Adrenal gland (tissue), 12 donors: ENCODE results near the gene GLDN. TPM values are rescaled to one million over a fixed set of nuclear protein-coding genes. Genes with fewer than 3 reads are reported as not detected.

Source experiments
- DNase-seq, 7 donors: peaks; one replicate each; pipeline ENCODE4 v3.0.0-alpha.2; 2019 to 2020
- H3K27ac ChIP-seq, 5 donors: fragments of 200-600 bp; sonication (generic) in 4 of 5; 1 replicate in 3 of 5; 2 replicates in 2 of 5; pipeline versions ENCODE4 v1.5.1 to v1.8.0; 2016 to 2020; ENCODE audit warnings: mild to moderate bottlenecking in 1 of 5
- H3K27me3 ChIP-seq: fragments of 200-600 bp; 2 replicates; pipeline ENCODE4 v1.8.0; 2021
- H3K36me3 ChIP-seq, 2 donors: fragments of 200-600 bp; replicated peaks in 1 of 2; 1 replicate in 1 of 2; 2 replicates in 1 of 2; pipeline versions ENCODE4 v1.5.1 to v1.8.0; 2018 to 2022
- H3K4me1 ChIP-seq, 2 donors: fragments of 200-600 bp; replicated peaks in 1 of 2; 1 replicate in 1 of 2; 2 replicates in 1 of 2; pipeline versions ENCODE4 v1.5.1 to v1.8.0; 2018 to 2021
- H3K4me3 ChIP-seq, 4 donors: fragments of 200-600 bp; sonication (generic) in 3 of 4; one replicate each; pipeline ENCODE4 v1.5.1; 2016 to 2018
- H3K9me3 ChIP-seq, 3 donors: fragments of 200-600 bp; sonication (generic) in 1 of 3; replicated peaks in 1 of 3; 1 replicate in 2 of 3; 2 replicates in 1 of 3; pipeline versions ENCODE4 v1.5.1 to v1.8.0; 2016 to 2021
- POLR2A ChIP-seq, 2 donors: fragments of 450-650 bp; IDR thresholded peaks; one replicate each; pipeline ENCODE4 v1.6.1; 2017; ENCODE audit warnings: antibody characterized with exemption in 2 of 2, mild to moderate bottlenecking in 2 of 2, moderate library complexity in 1 of 2
- WGBS, 4 donors: extraction: QIAGEN DNeasy Blood & Tissue Kit in 2 of 4; methylation state at CpG; one replicate each; pipeline versions ENCODE4 v1.1.5 to v1.1.7; 2013 to 2017; 5-methylcytosine and 5-hydroxymethylcytosine counted together
- intact Hi-C, 2 donors: fragments of 100-400 bp; cut with DNase I; formaldehyde crosslinking; loops; one replicate each; pipeline versions ENCODE4 v1.14.1 to v1.15.0; 2022 to 2023
- polyA plus RNA-seq, 3 donors: library from polyadenylated mRNA; stranded (reverse); fragments of 200-250 nt in 2 of 3; fragments of 350-450 nt in 1 of 3; fragmentation: Illumina TruSeq in 1 of 3; extraction: RNeasy Lipid Tissue Mini Kit (QIAGEN cat#74804) in 1 of 3; gene quantifications; one replicate each; pipeline ENCODE4 v1.2.3, GENCODE V29; 2013 to 2014
- total RNA-seq, 9 donors: library from RNA; depleted of rRNA in 4 of 9; stranded (reverse); fragments of >200 nt in 4 of 9; fragments of 120-200 nt in 1 of 9; fragmentation: NEBNext Ultra II Directional in 1 of 9; extraction: Animal tissue kit (Norgen Biotek cat#: 25700) in 1 of 9; gene quantifications; one replicate each; pipeline versions ENCODE4 v1.1.0 to v1.2.4, GENCODE V29; 2013 to 2023
- TF ChIP-seq, protein P1 (sequence below), 6 experiments: fragments of 450-650 bp in 4 of 6; fragments of 200-600 bp in 2 of 6; sonication (generic) in 1 of 6; IDR thresholded peaks; 1 replicate in 5 of 6; 2 replicates in 1 of 6; pipeline versions ENCODE4 v1.5.1 to v1.8.0; 2016 to 2021; ENCODE audit warnings: antibody characterized with exemption in 6 of 6, mild to moderate bottlenecking in 2 of 6, moderate library complexity in 1 of 6
- donor health status: healthy with polysubstance abuse.
- donor health status: Bipolar disorder and iron deficiency.
- donor health status: DM: yes; HTN: yes; CAD: no.
- donor health status: DM: no; HTN: no; CAD: no.
- donor health status: DM: no; HTN: no; CAD: no.
- donor health status: DM: yes; HTN: yes; CAD: no.

Gene GLDN
- total and polyA plus RNA-seq, 12 donors: 0.44 to 30.8 (median 5.9) TPM

- peak; percentile 46 to 83 (median 68) for DNase-seq
- Histone ChIP-seq H3K27me3 (no peaks in the 10 kb centered on the region), H3K4me1 (peaks cover 0 to 15% of the 10 kb centered on the region in 2 donors), H3K36me3 (no peaks in the 10 kb centered on the region), H3K9me3 (no peaks in the 10 kb centered on the region), H3K4me3 (no peak overlapping the region), H3K27ac (no peak overlapping the region)
- TF ChIP-seq, protein P1, sequence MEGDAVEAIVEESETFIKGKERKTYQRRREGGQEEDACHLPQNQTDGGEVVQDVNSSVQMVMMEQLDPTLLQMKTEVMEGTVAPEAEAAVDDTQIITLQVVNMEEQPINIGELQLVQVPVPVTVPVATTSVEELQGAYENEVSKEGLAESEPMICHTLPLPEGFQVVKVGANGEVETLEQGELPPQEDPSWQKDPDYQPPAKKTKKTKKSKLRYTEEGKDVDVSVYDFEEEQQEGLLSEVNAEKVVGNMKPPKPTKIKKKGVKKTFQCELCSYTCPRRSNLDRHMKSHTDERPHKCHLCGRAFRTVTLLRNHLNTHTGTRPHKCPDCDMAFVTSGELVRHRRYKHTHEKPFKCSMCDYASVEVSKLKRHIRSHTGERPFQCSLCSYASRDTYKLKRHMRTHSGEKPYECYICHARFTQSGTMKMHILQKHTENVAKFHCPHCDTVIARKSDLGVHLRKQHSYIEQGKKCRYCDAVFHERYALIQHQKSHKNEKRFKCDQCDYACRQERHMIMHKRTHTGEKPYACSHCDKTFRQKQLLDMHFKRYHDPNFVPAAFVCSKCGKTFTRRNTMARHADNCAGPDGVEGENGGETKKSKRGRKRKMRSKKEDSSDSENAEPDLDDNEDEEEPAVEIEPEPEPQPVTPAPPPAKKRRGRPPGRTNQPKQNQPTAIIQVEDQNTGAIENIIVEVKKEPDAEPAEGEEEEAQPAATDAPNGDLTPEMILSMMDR (IDR thresholded peaks at IDR 0.05): peak; percentile 77 to 99 (median 91)
- no peak for TF ChIP-seq POLR2A (IDR thresholded peaks at IDR 0.05)
- intact Hi-C loops: loop anchor here (5.0 to 10.0 kb wide), 4 partner anchors 96 to 226 kb away; no protein-coding TSS in a partner anchor
- WGBS, 4 donors: 23 to 26% (median 26%) methylated on average over 13 to 14 of the region's 14 CpGs
These were observed 39.7 kb downstream of the GLDN start for GRCh38 chr15:51380999-51381806.

GRCh38 chr15:51382787-51383186 lies 41.3 kb downstream of the GLDN start:
- peak in 6 of 7 donors; percentile 38 to 67 (median 49) for DNase-seq
- Histone ChIP-seq H3K27me3 (no peaks in the 10 kb centered on the region), H3K4me3 (no peak overlapping the region), H3K9me3 (no peaks in the 10 kb centered on the region), H3K4me1 (peaks cover 0 to 15% of the 10 kb centered on the region in 2 donors), H3K27ac (no peak overlapping the region), H3K36me3 (no peaks in the 10 kb centered on the region)
- 13 to 25% (median 18%) methylated on average over 4 of the region's 4 CpGs for WGBS, 4 donors
- TF ChIP-seq, protein P1 (IDR thresholded peaks at IDR 0.05): peak; percentile 22 to 54 (median 42)
- TF ChIP-seq POLR2A (IDR thresholded peaks at IDR 0.05): no peak
- intact Hi-C loops: loop anchor here (5.0 to 10.0 kb wide), 4 partner anchors 98 to 228 kb away; no protein-coding TSS in a partner anchor

GRCh38 chr15:51386029-51386428 lies 44.6 kb downstream of the GLDN start:
- no peak overlapping the region for H3K27ac ChIP-seq
- H3K36me3 ChIP-seq: no peaks in the 10 kb centered on the region
- intact Hi-C loops: loop anchor here (5.0 to 10.0 kb wide), 4 partner anchors 101 to 231 kb away; no protein-coding TSS in a partner anchor
- TF ChIP-seq POLR2A (IDR thresholded peaks at IDR 0.05): no peak
- TF ChIP-seq, protein P1 (IDR thresholded peaks at IDR 0.05): no peak
- H3K4me1 ChIP-seq: peaks cover 0 to 3% of the 10 kb centered on the region in 2 donors
- WGBS, 4 donors: 74 to 91% (median 87%) methylated on average over 4 to 8 of the region's 8 CpGs
- H3K9me3 ChIP-seq: no peaks in the 10 kb centered on the region
- H3K4me3 ChIP-seq: no peak overlapping the region
- DNase-seq: no peak
- no peaks in the 10 kb centered on the region for H3K27me3 ChIP-seq

GRCh38 chr15:51386486-51386885 lies 45.0 kb downstream of the GLDN start:
- no peak for DNase-seq
- no peak overlapping the region for H3K27ac ChIP-seq
- no peak overlapping the region for H3K4me3 ChIP-seq
- 80 to 91% (median 87%) methylated on average over 12 of the region's 12 CpGs for WGBS, 4 donors
- TF ChIP-seq POLR2A (IDR thresholded peaks at IDR 0.05): no peak
- TF ChIP-seq, protein P1 (IDR thresholded peaks at IDR 0.05): no peak
- no peaks in the 10 kb centered on the region for H3K9me3 ChIP-seq
- no peaks in the 10 kb centered on the region for H3K27me3 ChIP-seq
- intact Hi-C loops: loop anchor here (5.0 to 10.0 kb wide), 4 partner anchors 102 to 232 kb away; no protein-coding TSS in a partner anchor
- H3K4me1 ChIP-seq: no peaks in the 10 kb centered on the region
- no peaks in the 10 kb centered on the region for H3K36me3 ChIP-seq
